Measurements from ENCODE around the gene LITAF. TPM values are rescaled to one million over a fixed set of nuclear protein-coding genes. Genes with fewer than 3 reads are reported as not detected.

The LITAF gene
- total RNA-seq, 4 donors from 2014 or later, result 101 to 136 (median 112) TPM

- H3K27ac ChIP-seq, result no peak overlapping the region
- intact Hi-C loops (cut with DNase I), result no loop called here
- no peaks in the 10 kb centered on the region for H3K4me1 ChIP-seq
These were observed 42.9 kb downstream of the LITAF start for GRCh38 chr16:11543661-11544393.

GRCh38 chr16:11542069-11542744, 44.5 kb downstream of the LITAF start:
- Histone ChIP-seq H3K27ac (no peak overlapping the region), H3K4me3 (replicated peaks in 1 of 3) (no peak overlapping the region), H3K9me3 (no peaks in the 10 kb centered on the region), H3K4me1 (no peaks in the 10 kb centered on the region), H3K36me3 (peaks cover 0 to 4% of the 10 kb centered on the region in 2 donors), H3K27me3 (no peaks in the 10 kb centered on the region)
- intact Hi-C loops (cut with DNase I), result no loop called here
- DNase-seq, result no peak
- TF ChIP-seq CTCF (IDR thresholded peaks at IDR 0.05) (no peak), POLR2A (IDR thresholded peaks at IDR 0.05) (no peak)
- WGBS, 2 donors, result 73 to 80% methylated on average over 9 of the region's 9 CpGs

More at GRCh38 chr16:11543661-11544393, 42.9 kb downstream of the LITAF start:
- H3K36me3 ChIP-seq, result peaks cover 3 to 12% of the 10 kb centered on the region in 2 donors
- H3K27me3 ChIP-seq, result no peaks in the 10 kb centered on the region
- TF ChIP-seq POLR2A (IDR thresholded peaks at IDR 0.05) (no peak), CTCF (IDR thresholded peaks at IDR 0.05) (no peak)
- no peak for DNase-seq
- no peaks in the 10 kb centered on the region for H3K9me3 ChIP-seq
- 73 to 82% methylated on average over 10 to 12 of the region's 12 CpGs for WGBS, 2 donors
- H3K4me3 ChIP-seq (replicated peaks in 1 of 3), result no peak overlapping the region

- H3K4me3 ChIP-seq (replicated peaks in 1 of 3), result no peak overlapping the region
- intact Hi-C loops (cut with DNase I), result loop anchor here (10.0 kb wide), 1 partner anchor 135 kb away; no protein-coding TSS in a partner anchor
- H3K9me3 ChIP-seq, result no peaks in the 10 kb centered on the region
- peaks cover 0 to 5% of the 10 kb centered on the region in 2 donors for H3K4me1 ChIP-seq
- WGBS, 2 donors, result 55 to 65% methylated on average over 4 of the region's 4 CpGs
- no peak for TF ChIP-seq POLR2A (IDR thresholded peaks at IDR 0.05)
- no peak for TF ChIP-seq CTCF (IDR thresholded peaks at IDR 0.05)
- no peaks in the 10 kb centered on the region for H3K36me3 ChIP-seq
- H3K27ac ChIP-seq, result no peak overlapping the region
- no peak for DNase-seq
- H3K27me3 ChIP-seq, result no peaks in the 10 kb centered on the region
These were observed 47.1 kb downstream of the LITAF start for GRCh38 chr16:11539641-11540050.

GRCh38 chr16:11538880-11539279, 47.8 kb downstream of the LITAF start:
- WGBS, 2 donors, result 78 to 82% methylated on average over 5 to 9 of the region's 9 CpGs
- intact Hi-C loops (cut with DNase I), result loop anchor here (10.0 kb wide), 1 partner anchor 134 kb away; no protein-coding TSS in a partner anchor
- Histone ChIP-seq H3K27ac (no peak overlapping the region), H3K4me1 (peaks cover 0 to 5% of the 10 kb centered on the region in 2 donors), H3K9me3 (no peaks in the 10 kb centered on the region), H3K36me3 (no peaks in the 10 kb centered on the region), H3K4me3 (replicated peaks in 1 of 3) (no peak overlapping the region), H3K27me3 (no peaks in the 10 kb centered on the region)
- TF ChIP-seq CTCF (IDR thresholded peaks at IDR 0.05) (no peak), POLR2A (IDR thresholded peaks at IDR 0.05) (no peak)
- no peak for DNase-seq
